Nucleus accumbens (tissue), 56 donors: Measurements from ENCODE around the gene CAPN9.
"Not testable (repeated sequence)": the region's sequence is repeated elsewhere in the genome, so short reads cannot be mapped to it uniquely, and the experiment has no call there.

Experiments
- DNase-seq, 56 donors: peaks; one replicate each; lab custom pipeline; 2025; lab: John Stamatoyannopoulos, UW

The CAPN9 gene

GRCh38 chr1:230766318-230766717, 19.1 kb downstream of the CAPN9 start:
- DNase-seq: no peak

GRCh38 chr1:230767859-230768612, 20.8 kb downstream of the CAPN9 start:
- DNase-seq: not testable (repeated sequence)

GRCh38 chr1:230768903-230769570, 21.8 kb downstream of the CAPN9 start:
- no peak for DNase-seq

GRCh38 chr1:230770317-230770716, 23.1 kb downstream of the CAPN9 start:
- no peak for DNase-seq

GRCh38 chr1:230771773-230772354, 24.7 kb downstream of the CAPN9 start:
- DNase-seq: no peak

- DNase-seq: peak in 51 of 56 donors; percentile 24 to 85 (median 65)
Measured at GRCh38 chr1:230772457-230773395, 25.5 kb downstream of the CAPN9 start.

GRCh38 chr1:230773396-230774033, 26.3 kb downstream of the CAPN9 start:
- DNase-seq: peak in 9 of 56 donors; percentile 7 to 48 (median 25)

GRCh38 chr1:230778916-230779590, 31.9 kb downstream of the CAPN9 start:
- no peak for DNase-seq

- no peak for DNase-seq
Measured at GRCh38 chr1:230781131-230781530, 33.9 kb downstream of the CAPN9 start.

GRCh38 chr1:230781594-230781993, 34.4 kb downstream of the CAPN9 start:
- no peak for DNase-seq

GRCh38 chr1:230784163-230784562, 37.0 kb downstream of the CAPN9 start:
- no peak for DNase-seq

- no peak for DNase-seq
Measured at GRCh38 chr1:230785636-230786384, 38.6 kb downstream of the CAPN9 start.

GRCh38 chr1:230786385-230786753, 39.2 kb downstream of the CAPN9 start:
- no peak for DNase-seq

- DNase-seq: no peak
Measured at GRCh38 chr1:230787471-230787870, 40.3 kb downstream of the CAPN9 start.

GRCh38 chr1:230788561-230789275, 41.5 kb downstream of the CAPN9 start:
- DNase-seq: no peak

GRCh38 chr1:230790026-230790425, 42.8 kb downstream of the CAPN9 start:
- DNase-seq: no peak

GRCh38 chr1:230791986-230792564, 44.9 kb downstream of the CAPN9 start:
- DNase-seq: no peak
